HepG2 (cell line): ENCODE data around the gene DIPK1C. TPM values are rescaled to one million over a fixed set of nuclear protein-coding genes. Genes with fewer than 3 reads are reported as not detected.

ENCODE experiments used
- ATAC-seq: fragments of 200-7000 bp; cut with Tn5 transposase; 3 replicates; pipeline ENCODE4 v1.9.1; 2020; ENCODE audit warnings: mild to moderate bottlenecking, moderate library complexity
- BruUV-seq: library from RNA; stranded (reverse); fragments of 400-500 nt; replicated peaks from 2 replicates; lab custom pipeline; 2021; lab: Mats Ljungman, UMichigan
- CTCF ChIA-PET: fragments of 300-600 bp; formaldehyde crosslinking; extraction: SDS; loops from one replicate; lab custom pipeline; 2021; ENCODE audit warnings: low total read pairs, inconsistent platforms, low intra/inter-chr PET ratio; lab: Yijun Ruan, JAX
- POLR2A ChIA-PET: fragments of 350-600 bp; sonication (Branson Sonifier 250); formaldehyde crosslinking; loops from one replicate; lab custom pipeline; 2020; ENCODE audit warnings: antibody characterized with exemption, inconsistent platforms; lab: Yijun Ruan, JAX
- DNase-seq: peaks from one replicate; pipeline ENCODE4 v3.0.0-alpha.2; 2015; ENCODE audit warnings: low spot score
- FAIRE-seq: peaks from 3 replicates; lab custom pipeline; 2011; peaks lifted over from hg19 to GRCh38; lab: Jason Lieb, UNC
- H2AFZ ChIP-seq: one replicate; pipeline ENCODE4 v1.6.1; 2011; ENCODE audit warnings: low read length, inconsistent platforms
- H3K27ac ChIP-seq: fragments of 300-600 bp; 3 replicates; pipeline ENCODE4 v1.8.0; 2011; ENCODE audit warnings: mixed run types, mild to moderate bottlenecking, mixed read lengths, low read length, inconsistent platforms; ENCODE audit not compliant: insufficient read depth; ENCODE audit errors: extremely low read length
- H3K27me3 ChIP-seq, 2 experiments: fragments of 200-600 bp in 1 of 2; 2 replicates in 1 of 2; 3 replicates in 1 of 2; pipeline versions ENCODE4 v1.6.0 to v1.8.0; 2011; ENCODE audit warnings: low read length in 2 of 2, mild to moderate bottlenecking in 2 of 2, moderate library complexity in 2 of 2, inconsistent platforms in 1 of 2; ENCODE audit not compliant: insufficient read depth in 2 of 2, control insufficient read depth in 1 of 2
- H3K36me3 ChIP-seq, 2 experiments: fragments of 200-600 bp in 1 of 2; replicated peaks in 1 of 2; 2 replicates in 1 of 2; 3 replicates in 1 of 2; pipeline versions ENCODE4 v1.5.1 to v1.8.0; 2011; ENCODE audit warnings: low read length in 2 of 2, inconsistent platforms in 1 of 2; ENCODE audit not compliant: insufficient read depth in 2 of 2, control insufficient read depth in 1 of 2
- H3K4me1 ChIP-seq: 2 replicates; pipeline ENCODE4 v1.5.1; 2012; ENCODE audit warnings: low read length, inconsistent platforms; ENCODE audit not compliant: insufficient read depth
- H3K4me2 ChIP-seq: 2 replicates; pipeline ENCODE4 v1.6.0; 2011; ENCODE audit warnings: low read depth, low read length, inconsistent platforms
- H3K4me3 ChIP-seq, 3 experiments: fragments of 200-600 bp in 1 of 3; sonication (generic), shearing (Covaris generic) in 1 of 3; replicated peaks in 1 of 3; 2 replicates each; pipeline ENCODE4 v1.5.1; 2011 to 2016; ENCODE audit warnings: low read length in 3 of 3, inconsistent platforms in 2 of 3, low read depth in 2 of 3, mild to moderate bottlenecking in 2 of 3, control low read depth in 1 of 3, mixed read lengths in 1 of 3; ENCODE audit not compliant: insufficient read depth in 1 of 3
- H3K79me2 ChIP-seq: one replicate; pipeline ENCODE4 v1.6.1; 2011; ENCODE audit warnings: low read length, inconsistent platforms; ENCODE audit not compliant: insufficient read depth
- H3K9ac ChIP-seq: 2 replicates; pipeline ENCODE4 v1.6.0; 2011; ENCODE audit warnings: mild to moderate bottlenecking, low read depth, low read length, inconsistent platforms; ENCODE audit not compliant: insufficient read depth
- H3K9me3 ChIP-seq: 2 replicates; pipeline ENCODE4 v1.5.1; 2012; ENCODE audit warnings: mild to moderate bottlenecking, low read length
- H4K20me1 ChIP-seq: 2 replicates; pipeline ENCODE4 v1.6.0; 2011; ENCODE audit warnings: inconsistent platforms, mild to moderate bottlenecking, low read length, moderate library complexity; ENCODE audit not compliant: insufficient read depth
- BRD4 ChIP-seq: sonication (generic); formaldehyde crosslinking; IDR thresholded peaks from 2 replicates; pipeline ENCODE4 v1.4.0; 2020; ENCODE audit warnings: missing genetic modification reagents
- CHD2 ChIP-seq: IDR thresholded peaks from 2 replicates; pipeline ENCODE4 v1.6.1; 2011; ENCODE audit warnings: low read depth, low read length, improper control_type of control experiment
- CREB1 ChIP-seq, 2 experiments: fragments of 450-650 bp in 1 of 2; IDR thresholded peaks; 2 replicates each; pipeline ENCODE4 v1.6.1; 2016 to 2017; ENCODE audit warnings: control low read depth in 1 of 2, mild to moderate bottlenecking in 1 of 2, missing compliant biosample characterization in 1 of 2, missing genetic modification characterization in 1 of 2
- HNRNPUL1 ChIP-seq: fragments of 200-400 bp; formaldehyde crosslinking; IDR thresholded peaks from 2 replicates; pipeline ENCODE4 v1.6.1; 2017; ENCODE audit warnings: low read depth, mild to moderate bottlenecking, low read length, moderate library complexity
- ZNF432 ChIP-seq: sonication (generic); formaldehyde crosslinking; IDR thresholded peaks from 2 replicates; pipeline ENCODE4 v1.5.0; 2020; ENCODE audit warnings: missing genetic modification reagents, mild to moderate bottlenecking, borderline replicate concordance
- ZNF557 ChIP-seq: sonication (generic); formaldehyde crosslinking; IDR thresholded peaks from 2 replicates; pipeline ENCODE4 v1.4.0; 2020; ENCODE audit warnings: missing genetic modification reagents
- ZNF629 ChIP-seq: sonication (generic); formaldehyde crosslinking; conservative IDR thresholded peaks from 2 replicates; pipeline ENCODE4 v1.5.0; 2020; ENCODE audit warnings: missing genetic modification reagents
- ZNF674 ChIP-seq: sonication (generic); formaldehyde crosslinking; IDR thresholded peaks from 2 replicates; pipeline ENCODE4 v1.5.0; 2020; ENCODE audit warnings: low read depth, mild to moderate bottlenecking, missing genetic modification reagents
- ZNF790 ChIP-seq: sonication (generic); formaldehyde crosslinking; IDR thresholded peaks from 2 replicates; pipeline ENCODE4 v1.8.0; 2022; ENCODE audit warnings: missing genetic modification reagents, mild to moderate bottlenecking, borderline replicate concordance
- WGBS: methylation state at CpG from one replicate; pipeline ENCODE4 v1.1.6; 2017; ENCODE audit warnings: low lambda C conversion rate; 5-methylcytosine and 5-hydroxymethylcytosine counted together
- in situ Hi-C: cut with HindIII; loops from 2 replicates; pipeline ENCODE4 v1.10.0; 2017; ENCODE audit warnings: low pct_unique_long_range_greater_than_20kb; ENCODE audit not compliant: extremely low pct_ligation_motif_present
- intact Hi-C: fragments of 100-400 bp; cut with micrococcal nuclease; formaldehyde crosslinking; loops from one replicate; pipeline ENCODE4 v1.10.0; 2022; ENCODE audit not compliant: unreplicated experiment
- polyA plus RNA-seq, 8 experiments: library from polyadenylated mRNA; depleted of rRNA in 3 of 8; stranded (reverse) in 7 of 8; unstranded in 1 of 8; fragments of >200 nt; fragmentation: Illumina TruSeq in 4 of 8; extraction: Trizol in 4 of 8; gene quantifications; 2 replicates each; pipeline versions ENCODE4 v1.2.1 to v1.2.3, GENCODE V29; 2011 to 2016; ENCODE audit warnings: low read depth in 4 of 8, missing spikeins in 1 of 8, mixed read lengths in 1 of 8; ENCODE audit not compliant: insufficient read depth in 1 of 8
- total RNA-seq, 5 experiments: library from RNA; depleted of rRNA; stranded (reverse); fragments of >200 nt; fragmentation: Illumina TruSeq; extraction: Trizol; gene quantifications; 2 replicates each; pipeline ENCODE4 v1.2.3, GENCODE V29; 2016; ENCODE audit warnings: low read depth in 1 of 5
- TF ChIP-seq, protein P1 (sequence below): sonication (generic); formaldehyde crosslinking; IDR thresholded peaks from 2 replicates; pipeline ENCODE4 v1.5.1; 2020; ENCODE audit warnings: missing genetic modification reagents, mild to moderate bottlenecking, borderline replicate concordance

Gene DIPK1C
- total and polyA plus RNA-seq, 2 of the 13 experiments (the other 11 are each of a cell fraction or from before 2014, with no cell fraction given), result 1.8 TPM; not detected in 1

DNA sequence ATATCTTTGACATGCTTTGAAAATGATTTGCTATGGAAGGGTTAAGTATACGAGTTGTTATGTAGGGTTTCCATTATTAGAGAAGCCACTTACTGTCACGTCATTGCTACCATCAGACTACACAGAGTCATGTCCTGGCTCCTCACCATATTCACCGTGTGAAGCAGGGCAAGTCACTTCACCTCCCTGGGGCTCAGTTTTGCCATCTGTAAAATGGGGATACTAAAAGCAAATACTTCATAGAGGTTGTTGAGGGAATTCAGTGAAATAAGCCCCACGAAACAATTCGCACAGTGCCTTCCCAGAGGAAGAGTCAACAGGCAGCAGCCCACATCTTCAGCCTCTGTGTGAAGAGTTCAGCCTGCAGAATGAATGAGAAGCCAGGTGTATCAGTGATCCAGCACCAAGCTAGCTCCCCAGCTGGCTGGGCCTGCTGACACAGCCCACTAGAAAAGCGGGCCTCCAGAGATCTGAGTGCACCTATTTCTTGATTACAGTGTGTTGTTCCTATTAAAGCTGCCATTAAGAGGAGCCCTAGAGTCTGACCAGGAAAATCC lies 3.4 kb downstream of the DIPK1C start:
- Histone ChIP-seq H4K20me1 (no peaks in the 10 kb centered on the region), H3K36me3 (no peaks in the 10 kb centered on the region), H3K27me3 (peaks cover 3 to 69% of the 10 kb centered on the region in 2 experiments; a peak in 4 of 5 replicates), H3K79me2 (no peaks in the 10 kb centered on the region), H3K4me2 (no peak overlapping the region), H3K9ac (no peak overlapping the region), H3K27ac (no peak overlapping the region), H3K4me1 (peaks cover 10% of the 10 kb centered on the region), H2AFZ (no peak overlapping the region), H3K9me3 (no peaks in the 10 kb centered on the region), H3K4me3 (no peak overlapping the region)
- intact Hi-C loops, result no loop called here
- ChIA-PET POLR2A (no interaction called here), CTCF (no interaction called here)
- no TSS peak for BruUV-seq
- FAIRE-seq (no peak), DNase-seq (no peak), ATAC-seq (no peak)
- in situ Hi-C loops, result no loop called here
- TF ChIP-seq BRD4 (CRISPR knock-in tag) (no peak), ZNF674 (no peak), ZNF557 (CRISPR knock-in tag) (no peak), CHD2 (no peak), ZNF432 (CRISPR knock-in tag) (no peak), HNRNPUL1 (no peak), CREB1 (IDR thresholded peaks at IDR 0.05) (0 out of 2 replicates have a peak, but pooled peaks have one; percentile 11), CREB1 (CRISPR knock-in tag; IDR thresholded peaks at IDR 0.05) (no peak), ZNF790 (CRISPR knock-in tag) (no peak), ZNF629 (CRISPR knock-in tag) (peak; percentile 65)
- TF ChIP-seq, protein P1, sequence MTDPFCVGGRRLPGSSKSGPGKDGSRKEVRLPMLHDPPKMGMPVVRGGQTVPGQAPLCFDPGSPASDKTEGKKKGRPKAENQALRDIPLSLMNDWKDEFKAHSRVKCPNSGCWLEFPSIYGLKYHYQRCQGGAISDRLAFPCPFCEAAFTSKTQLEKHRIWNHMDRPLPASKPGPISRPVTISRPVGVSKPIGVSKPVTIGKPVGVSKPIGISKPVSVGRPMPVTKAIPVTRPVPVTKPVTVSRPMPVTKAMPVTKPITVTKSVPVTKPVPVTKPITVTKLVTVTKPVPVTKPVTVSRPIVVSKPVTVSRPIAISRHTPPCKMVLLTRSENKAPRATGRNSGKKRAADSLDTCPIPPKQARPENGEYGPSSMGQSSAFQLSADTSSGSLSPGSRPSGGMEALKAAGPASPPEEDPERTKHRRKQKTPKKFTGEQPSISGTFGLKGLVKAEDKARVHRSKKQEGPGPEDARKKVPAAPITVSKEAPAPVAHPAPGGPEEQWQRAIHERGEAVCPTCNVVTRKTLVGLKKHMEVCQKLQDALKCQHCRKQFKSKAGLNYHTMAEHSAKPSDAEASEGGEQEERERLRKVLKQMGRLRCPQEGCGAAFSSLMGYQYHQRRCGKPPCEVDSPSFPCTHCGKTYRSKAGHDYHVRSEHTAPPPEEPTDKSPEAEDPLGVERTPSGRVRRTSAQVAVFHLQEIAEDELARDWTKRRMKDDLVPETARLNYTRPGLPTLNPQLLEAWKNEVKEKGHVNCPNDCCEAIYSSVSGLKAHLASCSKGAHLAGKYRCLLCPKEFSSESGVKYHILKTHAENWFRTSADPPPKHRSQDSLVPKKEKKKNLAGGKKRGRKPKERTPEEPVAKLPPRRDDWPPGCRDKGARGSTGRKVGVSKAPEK (CRISPR knock-in tag), result no peak
- 37% methylated on average over 6 of the region's 6 CpGs for WGBS
